ENCODE measurements around the gene ARRDC3. TPM values are rescaled to one million over a fixed set of nuclear protein-coding genes. Genes with fewer than 3 reads are reported as not detected.

The ARRDC3 gene
- total RNA-seq, 2 experiments from 2014 or later, result 36.5 to 37.1 TPM

GRCh38 chr5:91373006-91373405, 10.1 kb downstream of the ARRDC3 start:
- ATAC-seq (no peak), DNase-seq (no peak)
- H3K9me3 Mint-ChIP-seq (ENCODE audit: insufficient read depth), result no peaks in the 10 kb centered on the region
- H3K36me3 Mint-ChIP-seq (ENCODE audit: low read depth), result peaks cover 71% of the 10 kb centered on the region
- H3K27me3 Mint-ChIP-seq (ENCODE audit: low read depth), result no peaks in the 10 kb centered on the region
- H3K4me1 Mint-ChIP-seq (ENCODE audit: low read depth), result peaks cover 34% of the 10 kb centered on the region
- no peak overlapping the region for H3K4me3 Mint-ChIP-seq
- POLR2A ChIA-PET, result interaction anchor here (0.6 to 1.4 kb wide), 2 partner anchors 10 to 79 kb away, joined by 4 to 5 read pairs; partner anchors contain the start of gene ARRDC3
- CTCF ChIA-PET, result interaction anchor here (0.7 to 2.2 kb wide), 3 partner anchors 46 to 441 kb away, joined by 4 to 13 read pairs (median 4); no protein-coding TSS in a partner anchor
- H3K27ac Mint-ChIP-seq, result no peak overlapping the region

- H3K27ac Mint-ChIP-seq, result no peak overlapping the region
- no peaks in the 10 kb centered on the region for H3K27me3 Mint-ChIP-seq (ENCODE audit: low read depth)
- no peak overlapping the region for H3K4me3 Mint-ChIP-seq
- ATAC-seq, result no peak
- CTCF ChIA-PET, result interaction anchor here (4.0 kb wide), 1 partner anchor 15 kb away, joined by 28 read pairs; no protein-coding TSS in a partner anchor
- H3K4me1 Mint-ChIP-seq (ENCODE audit: low read depth), result peaks cover 21% of the 10 kb centered on the region
- no peaks in the 10 kb centered on the region for H3K9me3 Mint-ChIP-seq (ENCODE audit: insufficient read depth)
- POLR2A ChIA-PET, result interaction anchor here (1.8 kb wide), 1 partner anchor 11 kb away, joined by 7 read pairs; no protein-coding TSS in a partner anchor
- peaks cover 70% of the 10 kb centered on the region for H3K36me3 Mint-ChIP-seq (ENCODE audit: low read depth)
- DNase-seq, result no peak
These were observed 13.6 kb downstream of the ARRDC3 start for GRCh38 chr5:91369480-91369879.

GRCh38 chr5:91367908-91368648, 15.0 kb downstream of the ARRDC3 start:
- H3K4me1 Mint-ChIP-seq (ENCODE audit: low read depth), result peaks cover 13% of the 10 kb centered on the region
- DNase-seq, result no peak
- H3K27ac Mint-ChIP-seq, result no peak overlapping the region
- no peak overlapping the region for H3K4me3 Mint-ChIP-seq
- H3K27me3 Mint-ChIP-seq (ENCODE audit: low read depth), result no peaks in the 10 kb centered on the region
- no peak for ATAC-seq
- H3K9me3 Mint-ChIP-seq (ENCODE audit: insufficient read depth), result no peaks in the 10 kb centered on the region
- CTCF ChIA-PET, result no interaction called here
- peaks cover 59% of the 10 kb centered on the region for H3K36me3 Mint-ChIP-seq (ENCODE audit: low read depth)
- POLR2A ChIA-PET, result interaction anchor here (0.7 to 1.8 kb wide), 3 partner anchors 13 to 50 kb away, joined by 4 to 7 read pairs (median 6); partner anchors contain the start of gene ARRDC3

GRCh38 chr5:91367344-91367743, 15.8 kb downstream of the ARRDC3 start:
- no peaks in the 10 kb centered on the region for H3K27me3 Mint-ChIP-seq (ENCODE audit: low read depth)
- CTCF ChIA-PET, result interaction anchor here (1.9 kb wide), 1 partner anchor 148 kb away, joined by 7 read pairs; no protein-coding TSS in a partner anchor
- DNase-seq (no peak), ATAC-seq (no peak)
- no peak overlapping the region for H3K27ac Mint-ChIP-seq
- no peaks in the 10 kb centered on the region for H3K9me3 Mint-ChIP-seq (ENCODE audit: insufficient read depth)
- H3K36me3 Mint-ChIP-seq (ENCODE audit: low read depth), result peaks cover 56% of the 10 kb centered on the region
- POLR2A ChIA-PET, result interaction anchor here (1.3 to 1.6 kb wide), 2 partner anchors 16 to 17 kb away, joined by 3 to 6 read pairs; partner anchors contain the start of gene ARRDC3
- no peak overlapping the region for H3K4me3 Mint-ChIP-seq
- H3K4me1 Mint-ChIP-seq (ENCODE audit: low read depth), result peaks cover 11% of the 10 kb centered on the region

- POLR2A ChIA-PET, result interaction anchor here (1.3 to 1.6 kb wide), 2 partner anchors 17 to 18 kb away, joined by 3 to 6 read pairs; partner anchors contain the start of gene ARRDC3
- Mint-ChIP-seq H3K36me3 (ENCODE audit: low read depth) (peaks cover 53% of the 10 kb centered on the region), H3K27me3 (ENCODE audit: low read depth) (no peaks in the 10 kb centered on the region), H3K4me1 (ENCODE audit: low read depth) (peaks cover 15% of the 10 kb centered on the region), H3K9me3 (ENCODE audit: insufficient read depth) (peaks cover 4% of the 10 kb centered on the region), H3K4me3 (no peak overlapping the region), H3K27ac (no peak overlapping the region)
- ATAC-seq (no peak), DNase-seq (no peak)
- CTCF ChIA-PET, result interaction anchor here (1.1 to 1.9 kb wide), 2 partner anchors 19 to 147 kb away, joined by 4 to 7 read pairs; no protein-coding TSS in a partner anchor
These were observed 16.6 kb downstream of the ARRDC3 start for GRCh38 chr5:91366551-91366950.

GRCh38 chr5:91365498-91365897, 17.6 kb downstream of the ARRDC3 start:
- ATAC-seq, result no peak
- no peak overlapping the region for H3K27ac Mint-ChIP-seq
- no peak overlapping the region for H3K4me3 Mint-ChIP-seq
- H3K36me3 Mint-ChIP-seq (ENCODE audit: low read depth), result peaks cover 51% of the 10 kb centered on the region
- H3K4me1 Mint-ChIP-seq (ENCODE audit: low read depth), result peaks cover 21% of the 10 kb centered on the region
- DNase-seq, result no peak
- POLR2A ChIA-PET, result no interaction called here
- no peaks in the 10 kb centered on the region for H3K27me3 Mint-ChIP-seq (ENCODE audit: low read depth)
- peaks cover 9% of the 10 kb centered on the region for H3K9me3 Mint-ChIP-seq (ENCODE audit: insufficient read depth)
- CTCF ChIA-PET, result interaction anchor here (1.9 kb wide), 1 partner anchor 146 kb away, joined by 7 read pairs; no protein-coding TSS in a partner anchor

- POLR2A ChIA-PET, result no interaction called here
- peaks cover 9% of the 10 kb centered on the region for H3K9me3 Mint-ChIP-seq (ENCODE audit: insufficient read depth)
These were observed 20.2 kb downstream of the ARRDC3 start for GRCh38 chr5:91362935-91363334.

GRCh38 chr5:91361790-91362189, 21.3 kb downstream of the ARRDC3 start:
- no peak overlapping the region for H3K27ac Mint-ChIP-seq
- DNase-seq (no peak), ATAC-seq (no peak)
- H3K9me3 Mint-ChIP-seq (ENCODE audit: insufficient read depth), result peaks cover 9% of the 10 kb centered on the region
- POLR2A ChIA-PET, result interaction anchor here (0.8 to 1.4 kb wide), 4 partner anchors 13 to 89 kb away, joined by 3 to 6 read pairs (median 4); partner anchors contain the start of gene ARRDC3
- H3K27me3 Mint-ChIP-seq (ENCODE audit: low read depth), result peaks cover 5% of the 10 kb centered on the region
- H3K4me3 Mint-ChIP-seq, result no peak overlapping the region
- peaks cover 27% of the 10 kb centered on the region for H3K36me3 Mint-ChIP-seq (ENCODE audit: low read depth)
- peaks cover 18% of the 10 kb centered on the region for H3K4me1 Mint-ChIP-seq (ENCODE audit: low read depth)
- CTCF ChIA-PET, result interaction anchor here (1.8 to 1.9 kb wide), 2 partner anchors 13 to 23 kb away, joined by 4 to 12 read pairs; no protein-coding TSS in a partner anchor

More at GRCh38 chr5:91362935-91363334, 20.2 kb downstream of the ARRDC3 start:
- Mint-ChIP-seq H3K36me3 (ENCODE audit: low read depth) (peaks cover 34% of the 10 kb centered on the region), H3K4me1 (ENCODE audit: low read depth) (peaks cover 18% of the 10 kb centered on the region), H3K27me3 (ENCODE audit: low read depth) (no peaks in the 10 kb centered on the region), H3K27ac (no peak overlapping the region), H3K4me3 (no peak overlapping the region)
- no peak for DNase-seq
- CTCF ChIA-PET, result interaction anchor here (1.8 to 1.9 kb wide), 2 partner anchors 12 to 22 kb away, joined by 4 to 12 read pairs; no protein-coding TSS in a partner anchor
- no peak for ATAC-seq

- H3K4me3 Mint-ChIP-seq, result no peak overlapping the region
- peaks cover 18% of the 10 kb centered on the region for H3K4me1 Mint-ChIP-seq (ENCODE audit: low read depth)
- H3K36me3 Mint-ChIP-seq (ENCODE audit: low read depth), result peaks cover 23% of the 10 kb centered on the region
- peak overlapping the region; percentile 65 for H3K27ac Mint-ChIP-seq
- peaks cover 9% of the 10 kb centered on the region for H3K9me3 Mint-ChIP-seq (ENCODE audit: insufficient read depth)
- ChIA-PET CTCF (no interaction called here), POLR2A (interaction anchor here (1.0 to 1.4 kb wide), 3 partner anchors 14 to 88 kb away, joined by 4 to 6 read pairs (median 5); partner anchors contain the start of gene ARRDC3)
- peaks cover 10% of the 10 kb centered on the region for H3K27me3 Mint-ChIP-seq (ENCODE audit: low read depth)
- no peak for DNase-seq
- ATAC-seq, result peak; percentile 69
These were observed 21.9 kb downstream of the ARRDC3 start for GRCh38 chr5:91361055-91361701.

- Mint-ChIP-seq H3K36me3 (ENCODE audit: low read depth) (peaks cover 16% of the 10 kb centered on the region), H3K4me1 (ENCODE audit: low read depth) (peaks cover 18% of the 10 kb centered on the region), H3K27me3 (ENCODE audit: low read depth) (peaks cover 10% of the 10 kb centered on the region), H3K27ac (no peak overlapping the region), H3K9me3 (ENCODE audit: insufficient read depth) (peaks cover 9% of the 10 kb centered on the region), H3K4me3 (no peak overlapping the region)
- CTCF ChIA-PET, result no interaction called here
- POLR2A ChIA-PET, result interaction anchor here (0.6 kb wide), 1 partner anchor 141 kb away, joined by 3 read pairs; no protein-coding TSS in a partner anchor
- no peak for DNase-seq
- no peak for ATAC-seq
These were observed 23.0 kb downstream of the ARRDC3 start for GRCh38 chr5:91359962-91360609.

GRCh38 chr5:91357806-91358205, 25.3 kb downstream of the ARRDC3 start:
- Mint-ChIP-seq H3K4me3 (no peak overlapping the region), H3K27ac (no peak overlapping the region), H3K9me3 (ENCODE audit: insufficient read depth) (peaks cover 9% of the 10 kb centered on the region), H3K4me1 (ENCODE audit: low read depth) (peaks cover 18% of the 10 kb centered on the region), H3K36me3 (ENCODE audit: low read depth) (peaks cover 16% of the 10 kb centered on the region), H3K27me3 (ENCODE audit: low read depth) (peaks cover 10% of the 10 kb centered on the region)
- CTCF ChIA-PET, result interaction anchor here (0.9 kb wide), 1 partner anchor 29 kb away, joined by 4 read pairs; no protein-coding TSS in a partner anchor
- POLR2A ChIA-PET, result interaction anchor here (1.0 kb wide), 1 partner anchor 25 kb away, joined by 3 read pairs; the partner anchor contains the start of gene ARRDC3
- DNase-seq (no peak), ATAC-seq (no peak)
